Osteocyte (in vitro differentiated cells): Measurements from ENCODE around the gene STK31. TPM values are rescaled to one million over a fixed set of nuclear protein-coding genes. Genes with fewer than 3 reads are reported as not detected.
A peak's percentile ranks its signal among the peaks of the same experiment; 100 is the strongest.
"Not testable (repeated sequence)": the region's sequence is repeated elsewhere in the genome, so short reads cannot be mapped to it uniquely, and the experiment has no call there.

Source experiments
- DNase-seq: peaks from one replicate; pipeline ENCODE4 v3.0.0; 2021; ENCODE audit warnings: mixed read lengths; ENCODE audit not compliant: unreplicated experiment; ENCODE audit errors: extremely low spot score
- H3K27ac Mint-ChIP-seq: one replicate; pipeline ENCODE4 v1.8.0; 2021; ENCODE audit warnings: mild to moderate bottlenecking, mixed read lengths; ENCODE audit not compliant: unreplicated experiment
- H3K27me3 Mint-ChIP-seq: one replicate; pipeline ENCODE4 v1.8.0; 2021; ENCODE audit warnings: mixed read lengths; ENCODE audit not compliant: unreplicated experiment
- H3K36me3 Mint-ChIP-seq: one replicate; pipeline ENCODE4 v1.8.0; 2021; ENCODE audit warnings: mixed read lengths; ENCODE audit not compliant: unreplicated experiment
- H3K4me1 Mint-ChIP-seq: one replicate; pipeline ENCODE4 v1.8.0; 2021; ENCODE audit warnings: mixed read lengths; ENCODE audit not compliant: unreplicated experiment
- H3K4me3 Mint-ChIP-seq: one replicate; pipeline ENCODE4 v1.8.0; 2021; ENCODE audit warnings: mild to moderate bottlenecking, moderate library complexity, mixed read lengths; ENCODE audit not compliant: unreplicated experiment
- H3K9me3 Mint-ChIP-seq: one replicate; pipeline ENCODE4 v1.8.0; 2021; ENCODE audit warnings: mixed read lengths; ENCODE audit not compliant: unreplicated experiment
- total RNA-seq: library from RNA; stranded (reverse); gene quantifications from 2 replicates; pipeline ENCODE4 v1.2.1, GENCODE V29; 2021
- TF ChIP-seq, protein P1 (sequence below): fragments of 200-600 bp; sonication (generic); IDR thresholded peaks from 2 replicates; pipeline ENCODE4 v1.5.0; 2021; ENCODE audit warnings: antibody characterized with exemption, mild to moderate bottlenecking, moderate library complexity

STK31 gene
- total RNA-seq, 1 donor from 2014 or later: 0.35 TPM

DNA sequence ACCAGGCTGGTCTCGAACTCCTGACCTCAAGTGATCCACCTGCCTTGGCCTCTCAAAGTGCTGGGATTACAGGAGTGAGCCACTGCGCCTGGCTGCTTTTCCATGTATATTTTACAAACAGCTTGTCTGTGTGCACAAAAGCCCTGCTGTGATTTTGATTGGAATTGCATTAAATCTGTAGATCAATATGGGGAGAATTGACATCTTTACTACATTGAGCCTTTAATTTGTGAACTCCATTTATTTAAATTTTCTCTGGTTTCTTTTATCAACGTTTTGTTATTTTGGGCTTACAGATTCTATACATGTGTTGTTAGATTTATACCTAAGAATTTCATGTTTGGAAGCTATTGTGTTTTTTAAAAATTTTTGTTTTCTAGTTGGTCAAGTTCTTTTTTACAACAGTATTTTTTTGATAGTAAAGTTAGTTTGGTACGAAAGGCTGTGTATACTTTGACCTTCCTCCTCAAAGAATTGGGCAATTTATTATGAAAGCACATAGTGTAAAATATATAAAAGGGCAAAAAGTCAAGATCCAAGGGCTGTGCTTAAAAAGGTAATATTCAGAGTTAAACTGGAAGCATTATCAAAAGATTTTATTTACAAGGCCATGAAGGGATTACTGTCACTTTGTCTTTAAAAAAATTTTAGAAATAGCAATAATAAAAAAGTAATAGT lies 92.8 kb downstream of the STK31 start:
- Mint-ChIP-seq H3K36me3 (no peaks in the 10 kb centered on the region), H3K27ac (no peak overlapping the region), H3K4me3 (no peak overlapping the region), H3K4me1 (no peaks in the 10 kb centered on the region), H3K27me3 (peaks cover 5% of the 10 kb centered on the region), H3K9me3 (no peaks in the 10 kb centered on the region)
- DNase-seq: no peak
- TF ChIP-seq, protein P1, sequence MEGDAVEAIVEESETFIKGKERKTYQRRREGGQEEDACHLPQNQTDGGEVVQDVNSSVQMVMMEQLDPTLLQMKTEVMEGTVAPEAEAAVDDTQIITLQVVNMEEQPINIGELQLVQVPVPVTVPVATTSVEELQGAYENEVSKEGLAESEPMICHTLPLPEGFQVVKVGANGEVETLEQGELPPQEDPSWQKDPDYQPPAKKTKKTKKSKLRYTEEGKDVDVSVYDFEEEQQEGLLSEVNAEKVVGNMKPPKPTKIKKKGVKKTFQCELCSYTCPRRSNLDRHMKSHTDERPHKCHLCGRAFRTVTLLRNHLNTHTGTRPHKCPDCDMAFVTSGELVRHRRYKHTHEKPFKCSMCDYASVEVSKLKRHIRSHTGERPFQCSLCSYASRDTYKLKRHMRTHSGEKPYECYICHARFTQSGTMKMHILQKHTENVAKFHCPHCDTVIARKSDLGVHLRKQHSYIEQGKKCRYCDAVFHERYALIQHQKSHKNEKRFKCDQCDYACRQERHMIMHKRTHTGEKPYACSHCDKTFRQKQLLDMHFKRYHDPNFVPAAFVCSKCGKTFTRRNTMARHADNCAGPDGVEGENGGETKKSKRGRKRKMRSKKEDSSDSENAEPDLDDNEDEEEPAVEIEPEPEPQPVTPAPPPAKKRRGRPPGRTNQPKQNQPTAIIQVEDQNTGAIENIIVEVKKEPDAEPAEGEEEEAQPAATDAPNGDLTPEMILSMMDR: no peak

DNA sequence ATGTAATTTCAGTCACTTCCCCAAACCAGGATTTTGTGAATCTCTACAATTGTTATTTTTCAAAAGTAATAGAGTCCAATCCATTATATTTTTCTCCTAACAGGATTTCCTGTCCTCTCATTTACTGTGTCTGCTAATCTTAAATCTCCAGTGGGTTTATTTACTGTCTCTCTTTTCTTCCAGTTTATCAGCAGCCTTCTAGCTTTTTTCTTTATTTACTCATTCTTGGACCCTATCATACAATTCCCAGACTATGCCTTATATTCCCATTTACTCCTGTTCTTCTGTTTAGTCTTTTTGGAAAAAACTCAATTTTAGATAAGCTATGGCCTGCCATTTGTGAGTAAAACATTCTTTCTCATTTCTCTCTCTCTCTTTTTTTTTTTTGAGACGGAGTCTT lies 94.7 kb downstream of the STK31 start:
- Mint-ChIP-seq H3K9me3 (no peaks in the 10 kb centered on the region), H3K4me1 (no peaks in the 10 kb centered on the region), H3K36me3 (no peaks in the 10 kb centered on the region), H3K27me3 (peaks cover 7% of the 10 kb centered on the region), H3K4me3 (no peak overlapping the region), H3K27ac (no peak overlapping the region)
- no peak for DNase-seq
- TF ChIP-seq, protein P1: no peak

DNA sequence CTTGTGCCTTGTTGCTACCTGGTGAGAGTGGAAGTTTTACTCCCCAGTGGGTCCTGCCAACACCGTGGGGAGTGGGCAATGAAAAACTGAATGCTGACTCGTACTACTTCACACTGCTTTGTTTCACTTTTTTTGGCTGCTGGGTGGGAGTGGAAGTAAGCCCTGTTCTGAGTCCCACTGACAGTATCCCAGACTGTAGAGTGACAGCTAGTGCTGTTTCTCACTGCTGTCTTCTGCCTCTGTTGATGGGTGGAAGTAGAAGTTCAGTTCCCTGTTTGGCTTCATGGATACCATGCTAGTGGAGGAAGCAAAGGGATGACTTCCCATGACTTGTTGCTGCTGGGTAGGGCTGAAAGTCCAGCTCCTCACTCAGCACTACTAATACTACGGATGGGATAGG lies 98.4 kb downstream of the STK31 start:
- Mint-ChIP-seq H3K4me1 (no peaks in the 10 kb centered on the region), H3K4me3 (no peak overlapping the region), H3K27me3 (peaks cover 2% of the 10 kb centered on the region), H3K36me3 (no peaks in the 10 kb centered on the region), H3K9me3 (peaks cover 17% of the 10 kb centered on the region), H3K27ac (no peak overlapping the region)
- TF ChIP-seq, protein P1: no peak
- DNase-seq: no peak

DNA sequence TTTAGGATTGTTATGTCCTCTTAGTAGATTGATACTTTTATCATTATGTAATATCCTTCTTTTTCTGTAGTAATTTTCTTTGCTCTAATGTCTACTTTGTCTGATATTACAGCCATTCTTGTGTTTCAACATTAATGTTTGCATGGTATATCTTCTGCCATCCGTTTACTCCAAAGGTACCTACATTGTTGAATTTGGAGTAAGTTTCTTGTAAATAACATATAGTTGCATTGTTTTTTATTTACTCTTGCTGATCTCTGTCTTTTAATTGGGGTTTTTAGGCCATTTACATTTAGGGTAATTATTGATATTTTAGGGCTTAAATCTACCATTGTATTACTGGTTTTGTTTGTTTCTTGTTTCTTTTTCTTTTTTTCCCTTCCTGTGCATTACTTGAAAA lies 100.1 kb downstream of the STK31 start:
- TF ChIP-seq, protein P1: no peak
- DNase-seq: no peak
- Mint-ChIP-seq H3K36me3 (no peaks in the 10 kb centered on the region), H3K27ac (no peak overlapping the region), H3K4me3 (no peak overlapping the region), H3K9me3 (peaks cover 17% of the 10 kb centered on the region), H3K4me1 (no peaks in the 10 kb centered on the region), H3K27me3 (peaks cover 2% of the 10 kb centered on the region)

DNA sequence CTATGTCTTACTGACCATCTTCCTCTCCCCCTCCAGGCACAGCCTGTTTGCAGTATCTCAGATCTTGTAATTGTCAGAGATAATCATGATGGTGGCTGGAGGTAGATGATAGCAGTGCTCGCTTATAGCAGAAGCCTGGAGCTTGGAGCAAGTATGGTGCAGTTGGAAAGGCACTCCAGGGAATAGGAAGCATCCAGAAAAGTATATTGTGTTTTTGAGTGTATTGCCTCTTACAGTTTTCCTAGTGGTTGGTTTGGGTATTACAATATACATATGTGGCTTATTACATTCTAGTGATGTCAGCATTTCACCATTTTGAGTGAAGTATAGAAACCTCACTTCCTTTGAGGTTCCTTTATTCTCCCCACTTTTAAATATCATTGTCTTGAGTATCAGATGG lies 101.5 kb downstream of the STK31 start:
- no peak overlapping the region for H3K27ac Mint-ChIP-seq
- no peak overlapping the region for H3K4me3 Mint-ChIP-seq
- no peak for DNase-seq
- H3K27me3 Mint-ChIP-seq: peaks cover 2% of the 10 kb centered on the region
- H3K36me3 Mint-ChIP-seq: no peaks in the 10 kb centered on the region
- H3K9me3 Mint-ChIP-seq: peaks cover 17% of the 10 kb centered on the region
- TF ChIP-seq, protein P1: peak; percentile 28
- H3K4me1 Mint-ChIP-seq: no peaks in the 10 kb centered on the region

DNA sequence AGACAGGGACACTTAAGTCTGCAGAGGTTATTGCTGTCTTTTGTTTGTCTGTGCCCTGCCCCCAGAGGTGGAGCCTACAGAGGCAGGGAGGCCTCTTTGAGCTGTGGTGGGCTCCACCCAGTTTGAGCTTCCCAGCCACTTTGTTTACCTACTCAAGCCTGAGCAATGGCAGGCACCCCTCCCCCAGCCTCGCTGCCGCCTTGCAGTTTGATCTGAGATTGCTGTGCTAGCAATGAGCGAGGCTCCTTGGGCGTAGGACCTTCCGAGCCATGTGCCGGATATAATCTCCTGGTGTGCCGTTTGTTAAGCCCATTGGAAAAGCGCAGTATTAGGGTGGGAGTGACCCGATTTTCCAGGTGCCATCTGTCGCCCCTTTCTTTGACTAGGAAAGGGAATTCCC lies 118.1 kb downstream of the STK31 start:
- not testable (repeated sequence) for H3K27me3 Mint-ChIP-seq, H3K27ac Mint-ChIP-seq, H3K36me3 Mint-ChIP-seq, H3K4me1 Mint-ChIP-seq, H3K4me3 Mint-ChIP-seq, DNase-seq
- H3K9me3 Mint-ChIP-seq: peaks cover 21% of the 10 kb centered on the region

DNA sequence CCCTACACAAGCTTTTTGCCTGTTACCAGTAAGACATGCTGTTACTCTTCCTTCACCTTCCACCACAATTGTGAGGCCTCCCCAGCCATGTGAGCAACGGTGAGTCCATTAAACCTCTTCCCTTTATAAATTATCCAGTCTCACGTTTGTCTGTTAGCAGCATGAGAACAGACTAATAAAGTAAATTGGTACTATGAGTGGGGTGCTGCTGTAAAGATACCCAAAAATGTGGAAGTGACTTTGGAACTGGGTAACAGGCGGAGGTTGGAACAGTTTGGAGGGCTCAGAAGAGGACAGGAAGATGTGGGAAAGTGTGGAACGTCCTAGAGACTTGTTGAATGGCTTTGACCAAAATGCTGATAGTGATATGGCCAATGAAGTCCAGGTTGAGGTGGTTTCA lies 122.7 kb downstream of the STK31 start:
- not testable (repeated sequence) for H3K27ac Mint-ChIP-seq, DNase-seq, H3K36me3 Mint-ChIP-seq, H3K27me3 Mint-ChIP-seq, H3K4me3 Mint-ChIP-seq, H3K4me1 Mint-ChIP-seq
- H3K9me3 Mint-ChIP-seq: peaks cover 19% of the 10 kb centered on the region
